GM12874 (cell line): Measurements from ENCODE around the gene KRT12.
A peak's percentile ranks its signal among the peaks of the same experiment; 100 is the strongest.

Source experiments
- CTCF ChIP-seq: IDR thresholded peaks from 2 replicates; pipeline ENCODE4 v1.5.1; 2011; ENCODE audit warnings: low read depth, mild to moderate bottlenecking, control low read depth, low read length, moderate library complexity; ENCODE audit not compliant: insufficient read depth

The KRT12 gene

GRCh38 chr17:40909755-40910154, 42.7 kb upstream of the KRT12 start:
- TF ChIP-seq CTCF = no peak

- peak; percentile 62 for TF ChIP-seq CTCF
These were observed 42.3 kb upstream of the KRT12 start for GRCh38 chr17:40909351-40909750.

GRCh38 chr17:40906613-40907012, 39.6 kb upstream of the KRT12 start:
- TF ChIP-seq CTCF = no peak

GRCh38 chr17:40905370-40905769, 38.3 kb upstream of the KRT12 start:
- no peak for TF ChIP-seq CTCF

- TF ChIP-seq CTCF = no peak
These were observed 36.3 kb upstream of the KRT12 start for GRCh38 chr17:40903129-40903847.

- no peak for TF ChIP-seq CTCF
These were observed 35.5 kb upstream of the KRT12 start for GRCh38 chr17:40902498-40902897.

- TF ChIP-seq CTCF = no peak
These were observed 35.0 kb upstream of the KRT12 start for GRCh38 chr17:40901981-40902474.
